ENCODE results near the gene TUBA1B. TPM values are rescaled to one million over a fixed set of nuclear protein-coding genes. Genes with fewer than 3 reads are reported as not detected.

The TUBA1B gene
- total and polyA plus RNA-seq, 2 donors: 941 to 999 TPM

DNA sequence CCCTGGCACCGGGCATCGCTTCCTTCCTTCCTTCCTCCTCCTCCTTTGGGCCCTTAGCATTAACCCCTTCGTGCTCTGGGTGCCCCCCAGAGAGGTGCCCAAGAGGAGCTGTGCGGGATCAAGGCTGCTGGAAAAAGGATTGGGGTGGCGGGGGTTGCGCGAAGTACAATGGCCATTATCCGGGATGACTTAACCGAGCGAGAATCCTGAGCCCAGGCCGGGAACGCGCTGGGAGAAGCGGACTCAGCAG, 39.4 kb downstream of the TUBA1B start:
- no peak overlapping the region for H3K27ac ChIP-seq (ENCODE audit: low read depth)
- DNase-seq (ENCODE audit: extremely low spot score): no peak
- no peaks in the 10 kb centered on the region for H3K36me3 ChIP-seq (ENCODE audit: insufficient read depth)
- H3K4me3 ChIP-seq (ENCODE audit: low read depth, low read length): peak overlapping the region; percentile 10
- no peaks in the 10 kb centered on the region for H3K4me1 ChIP-seq (ENCODE audit: insufficient read depth)
- WGBS: 3% methylated on average over 14 of the region's 14 CpGs

GRCh38 chr12:49091056-49091835, 39.9 kb downstream of the TUBA1B start:
- WGBS: 28% methylated on average over 41 of the region's 41 CpGs
- H3K27ac ChIP-seq (ENCODE audit: low read depth): no peak overlapping the region

GRCh38 chr12:49089821-49090773, 41.1 kb downstream of the TUBA1B start:
- no peak overlapping the region for H3K27ac ChIP-seq (ENCODE audit: low read depth)
- H3K36me3 ChIP-seq (ENCODE audit: insufficient read depth): no peaks in the 10 kb centered on the region
- H3K4me3 ChIP-seq (ENCODE audit: low read depth, low read length): peak overlapping the region; percentile 19
- 5% methylated on average over 88 of the region's 88 CpGs for WGBS
- no peak for DNase-seq (ENCODE audit: extremely low spot score)
- H3K4me1 ChIP-seq (ENCODE audit: insufficient read depth): no peaks in the 10 kb centered on the region

More at GRCh38 chr12:49091056-49091835, 39.9 kb downstream of the TUBA1B start:
- H3K4me3 ChIP-seq (ENCODE audit: low read depth, low read length): no peak overlapping the region
- no peaks in the 10 kb centered on the region for H3K4me1 ChIP-seq (ENCODE audit: insufficient read depth)
- H3K36me3 ChIP-seq (ENCODE audit: insufficient read depth): no peaks in the 10 kb centered on the region
- DNase-seq (ENCODE audit: extremely low spot score): no peak

DNA sequence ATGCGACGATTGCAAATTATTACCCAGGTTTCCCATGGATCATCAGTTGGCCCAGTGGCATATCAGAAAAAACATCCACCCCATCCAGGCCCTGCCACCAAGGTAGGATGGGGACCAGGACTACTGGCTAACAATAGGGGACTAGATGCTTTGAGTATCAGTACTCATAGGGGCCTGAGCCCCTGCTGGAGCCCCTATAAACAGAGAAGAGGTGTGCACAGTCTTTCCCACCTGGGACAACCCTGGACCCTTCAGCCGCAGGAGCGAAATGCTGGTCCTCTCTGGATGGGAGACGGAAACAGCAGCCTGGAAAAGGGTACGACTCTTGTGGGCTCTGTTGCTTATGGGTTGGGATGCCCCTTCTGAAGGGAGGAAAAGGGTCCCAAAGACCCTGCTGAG, 42.3 kb downstream of the TUBA1B start:
- H3K4me3 ChIP-seq (ENCODE audit: low read depth, low read length): no peak overlapping the region
- H3K27ac ChIP-seq (ENCODE audit: low read depth): no peak overlapping the region
- H3K36me3 ChIP-seq (ENCODE audit: insufficient read depth): no peaks in the 10 kb centered on the region
- no peaks in the 10 kb centered on the region for H3K4me1 ChIP-seq (ENCODE audit: insufficient read depth)
- 61% methylated on average over 6 of the region's 6 CpGs for WGBS
- no peak for DNase-seq (ENCODE audit: extremely low spot score)

DNA sequence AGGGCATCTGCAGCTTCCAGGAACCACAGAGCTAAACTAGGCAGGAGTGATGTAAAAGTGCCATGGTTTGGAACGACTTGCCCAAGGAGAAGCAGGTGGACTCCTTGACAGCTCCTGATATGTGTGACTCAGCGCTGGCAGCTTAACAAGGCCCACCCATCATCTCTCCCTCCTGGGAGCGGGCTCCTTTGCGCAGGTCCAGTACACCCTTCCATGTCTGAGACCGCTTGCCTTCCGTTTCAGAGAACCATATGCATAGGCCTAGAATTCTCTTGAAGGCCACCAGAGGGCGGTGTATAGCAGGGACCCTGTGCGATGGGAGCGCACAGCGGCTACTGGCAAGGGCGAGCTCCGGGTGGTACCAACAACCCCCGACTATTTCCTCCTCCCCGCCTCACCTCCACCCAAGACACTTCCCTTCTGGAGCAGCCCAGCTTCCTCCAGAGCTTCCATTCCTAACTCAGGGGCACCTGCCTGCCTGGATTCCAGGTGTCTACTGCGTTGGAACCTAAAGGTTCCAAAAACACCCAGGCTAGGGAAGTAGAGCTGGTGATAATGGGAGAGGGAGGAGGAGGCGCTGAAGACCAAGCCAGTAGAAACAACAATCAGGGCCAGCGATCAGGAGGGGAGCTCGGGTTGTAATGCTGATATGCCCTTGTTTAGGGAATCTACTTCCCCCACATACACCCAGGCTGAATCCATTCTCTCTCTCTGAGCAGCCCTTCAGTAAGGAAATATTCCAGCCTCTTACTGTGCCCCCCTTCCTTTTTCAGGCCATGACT, 42.9 kb downstream of the TUBA1B start:
- WGBS: 4% methylated on average over 18 of the region's 18 CpGs
- no peak overlapping the region for H3K27ac ChIP-seq (ENCODE audit: low read depth)
- no peak overlapping the region for H3K4me3 ChIP-seq (ENCODE audit: low read depth, low read length)
- no peaks in the 10 kb centered on the region for H3K4me1 ChIP-seq (ENCODE audit: insufficient read depth)
- H3K36me3 ChIP-seq (ENCODE audit: insufficient read depth): no peaks in the 10 kb centered on the region
- peak; percentile 70 for DNase-seq (ENCODE audit: extremely low spot score)

GRCh38 chr12:49086116-49086515, 45.1 kb downstream of the TUBA1B start:
- Histone ChIP-seq H3K4me1 (ENCODE audit: insufficient read depth) (no peaks in the 10 kb centered on the region), H3K36me3 (ENCODE audit: insufficient read depth) (no peaks in the 10 kb centered on the region), H3K4me3 (ENCODE audit: low read depth, low read length) (no peak overlapping the region), H3K27ac (ENCODE audit: low read depth) (no peak overlapping the region)
- DNase-seq (ENCODE audit: extremely low spot score): no peak
- WGBS: 55% methylated on average over 3 of the region's 3 CpGs

DNA sequence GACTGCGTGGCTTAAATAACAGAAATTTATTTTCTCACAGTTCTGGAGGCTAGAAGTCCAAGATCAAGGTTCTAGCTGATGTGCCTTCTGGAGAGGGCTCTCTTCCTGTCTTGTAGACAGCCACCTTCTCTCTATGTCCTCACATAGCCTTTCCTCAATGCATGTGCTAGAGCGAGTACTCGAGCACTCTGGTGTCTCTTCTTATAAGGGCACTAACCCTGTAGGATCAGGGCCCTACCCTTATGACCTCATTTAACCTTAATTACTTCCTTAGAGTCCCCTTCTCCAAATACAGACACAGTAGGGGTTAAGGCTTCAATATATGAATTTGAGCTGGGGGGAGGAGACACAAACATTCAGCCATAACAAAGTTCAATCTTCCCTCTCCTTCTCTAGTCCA, 46.8 kb downstream of the TUBA1B start:
- 99% methylated on average over 3 of the region's 3 CpGs for WGBS
- no peak overlapping the region for H3K4me3 ChIP-seq (ENCODE audit: low read depth, low read length)
- no peaks in the 10 kb centered on the region for H3K4me1 ChIP-seq (ENCODE audit: insufficient read depth)
- no peak for DNase-seq (ENCODE audit: extremely low spot score)
- H3K27ac ChIP-seq (ENCODE audit: low read depth): no peak overlapping the region
- no peaks in the 10 kb centered on the region for H3K36me3 ChIP-seq (ENCODE audit: insufficient read depth)

DNA sequence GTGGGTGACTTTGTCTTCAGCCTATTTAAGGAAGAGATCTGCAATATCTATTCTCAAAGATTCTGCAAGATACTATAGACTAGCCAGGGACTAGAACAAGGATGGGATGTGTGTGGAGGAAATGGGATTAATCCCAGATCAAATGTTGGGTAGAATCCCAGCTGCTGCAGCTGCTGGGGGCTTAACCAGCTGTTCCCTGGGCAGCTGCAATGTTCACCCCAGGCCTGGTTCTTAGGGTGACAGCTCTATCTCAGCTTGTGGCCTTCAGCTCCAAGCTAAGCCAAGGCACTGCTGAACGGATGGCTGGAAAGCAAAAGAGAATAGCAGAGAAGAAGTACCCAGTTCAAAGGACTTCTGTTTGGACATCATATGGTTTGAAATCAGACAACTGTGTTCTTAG, 51.4 kb downstream of the TUBA1B start:
- Histone ChIP-seq H3K4me1 (ENCODE audit: insufficient read depth) (no peaks in the 10 kb centered on the region), H3K36me3 (ENCODE audit: insufficient read depth) (no peaks in the 10 kb centered on the region), H3K4me3 (ENCODE audit: low read depth, low read length) (no peak overlapping the region), H3K27ac (ENCODE audit: low read depth) (no peak overlapping the region)
- DNase-seq (ENCODE audit: extremely low spot score): no peak
- WGBS: 41% methylated on average over 1 of the region's 1 CpG

Small RNAs within 50 kb of the gene (small RNA-seq; reads per million reads assigned to genes)
- gene RF00019: not detected

Other genes starting within 250 kb of the TUBA1B start
- 17.7 TPM for gene FKBP11, start 205.9 kb downstream of the TUBA1B start, total RNA-seq
- gene FKBP11, start 205.9 kb downstream of the TUBA1B start, polyA plus RNA-seq: 19.4 TPM
- 25.1 TPM for gene ARF3, start 173.9 kb downstream of the TUBA1B start, total RNA-seq
- gene ARF3, start 173.9 kb downstream of the TUBA1B start, polyA plus RNA-seq: 78.6 TPM
- 0.79 TPM for gene WNT10B, start 159.7 kb downstream of the TUBA1B start, total RNA-seq
- gene WNT10B, start 159.7 kb downstream of the TUBA1B start, polyA plus RNA-seq: 1.2 TPM
- gene WNT1, start 153.1 kb downstream of the TUBA1B start, total RNA-seq: not detected
- gene WNT1, start 153.1 kb downstream of the TUBA1B start, polyA plus RNA-seq: not detected
- gene DDN, start 132.0 kb downstream of the TUBA1B start, total RNA-seq: 0.74 TPM
- gene DDN, start 132.0 kb downstream of the TUBA1B start, polyA plus RNA-seq: not detected
- gene PRKAG1, start 112.6 kb downstream of the TUBA1B start, total RNA-seq: 41.8 TPM
- gene PRKAG1, start 112.6 kb downstream of the TUBA1B start, polyA plus RNA-seq: 63.3 TPM
- 30.5 TPM for gene KMT2D, start 70.6 kb downstream of the TUBA1B start, total RNA-seq
- 22.0 TPM for gene KMT2D, start 70.6 kb downstream of the TUBA1B start, polyA plus RNA-seq
- gene RHEBL1, start 61.4 kb downstream of the TUBA1B start, total RNA-seq: not detected
- gene RHEBL1, start 61.4 kb downstream of the TUBA1B start, polyA plus RNA-seq: 0.68 TPM
- gene DHH, start 36.6 kb downstream of the TUBA1B start, total RNA-seq: 2.3 TPM
- gene DHH, start 36.6 kb downstream of the TUBA1B start, polyA plus RNA-seq: 2.7 TPM
- gene LMBR1L, start 20.5 kb downstream of the TUBA1B start, total RNA-seq: 52.4 TPM
- 53.9 TPM for gene LMBR1L, start 20.5 kb downstream of the TUBA1B start, polyA plus RNA-seq
- gene TUBA1A, start 57.7 kb upstream of the TUBA1B start, total RNA-seq: 645 TPM
- 683 TPM for gene TUBA1A, start 57.7 kb upstream of the TUBA1B start, polyA plus RNA-seq
- gene TUBA1C, start 133.7 kb upstream of the TUBA1B start, total RNA-seq: 62.8 TPM
- gene TUBA1C, start 133.7 kb upstream of the TUBA1B start, polyA plus RNA-seq: 248 TPM
- gene PRPH, start 163.8 kb upstream of the TUBA1B start, total RNA-seq: 9.1 TPM
- gene PRPH, start 163.8 kb upstream of the TUBA1B start, polyA plus RNA-seq: 24.8 TPM
- 10.4 TPM for gene TROAP, start 191.9 kb upstream of the TUBA1B start, total RNA-seq
- gene TROAP, start 191.9 kb upstream of the TUBA1B start, polyA plus RNA-seq: 0.48 TPM
- gene C1QL4, start 205.8 kb upstream of the TUBA1B start, total RNA-seq: not detected
- gene C1QL4, start 205.8 kb upstream of the TUBA1B start, polyA plus RNA-seq: not detected
- 1.0 TPM for gene DNAJC22, start 215.5 kb upstream of the TUBA1B start, total RNA-seq
- 0.03 TPM for gene DNAJC22, start 215.5 kb upstream of the TUBA1B start, polyA plus RNA-seq
- gene SPATS2, start 236.1 kb upstream of the TUBA1B start, total RNA-seq: 52.8 TPM
- gene SPATS2, start 236.1 kb upstream of the TUBA1B start, polyA plus RNA-seq: 11.5 TPM

Measured in urinary bladder (tissue), 4 donors.